Right lobe of liver (tissue), 6 donors: ENCODE data around the gene SMIM28. TPM values are rescaled to one million over a fixed set of nuclear protein-coding genes. Genes with fewer than 3 reads are reported as not detected.

Experiments used
- ATAC-seq, 4 donors: fragments of 200-7000 bp; cut with Tn5 transposase; one replicate each; pipeline ENCODE4 v1.9.1; 2020; ENCODE audit warnings: mild to moderate bottlenecking in 4 of 4, moderate library complexity in 4 of 4
- DNase-seq, 3 donors: peaks; one replicate each; pipeline ENCODE4 v3.0.0-alpha.2; 2020
- H3K27ac ChIP-seq, 3 donors: fragments of 200-600 bp; one replicate each; pipeline ENCODE4 v1.8.0; 2022
- H3K27me3 ChIP-seq, 2 donors: fragments of 200-600 bp; one replicate each; pipeline ENCODE4 v1.8.0; 2022
- H3K36me3 ChIP-seq, 4 donors: fragments of 200-600 bp; sonication (generic) in 1 of 4; one replicate each; pipeline versions ENCODE4 v1.5.1 to v1.8.0; 2017 to 2022; ENCODE audit warnings: control low read depth in 1 of 4
- H3K4me1 ChIP-seq, 4 donors: fragments of 200-600 bp; sonication (generic) in 1 of 4; one replicate each; pipeline versions ENCODE4 v1.5.1 to v1.8.0; 2017 to 2022; ENCODE audit warnings: control low read depth in 1 of 4
- H3K4me3 ChIP-seq, 3 donors: fragments of 200-600 bp; one replicate each; pipeline ENCODE4 v1.8.0; 2022
- H3K9me3 ChIP-seq, 4 donors: fragments of 200-600 bp; sonication (generic) in 1 of 4; one replicate each; pipeline versions ENCODE4 v1.5.1 to v1.8.0; 2017 to 2022; ENCODE audit warnings: control low read depth in 1 of 4
- CTCF ChIP-seq, 4 donors: fragments of 200-600 bp in 3 of 4; fragments of 450-650 bp in 1 of 4; IDR thresholded peaks; one replicate each; pipeline versions ENCODE4 v1.5.1 to v1.8.0; 2016 to 2022; ENCODE audit warnings: antibody characterized with exemption in 4 of 4, mild to moderate bottlenecking in 2 of 4
- POLR2A ChIP-seq: fragments of 450-650 bp; IDR thresholded peaks from one replicate; pipeline ENCODE4 v1.6.1; 2017; ENCODE audit warnings: antibody characterized with exemption, mild to moderate bottlenecking
- WGBS: methylation state at CpG from one replicate; pipeline ENCODE4 v1.1.6; 2018; ENCODE audit warnings: low coverage, low lambda C conversion rate; ENCODE audit not compliant: insufficient coverage; ENCODE audit errors: missing lambda C conversion rate; 5-methylcytosine and 5-hydroxymethylcytosine counted together
- intact Hi-C, 2 donors: fragments of 100-400 bp; cut with DNase I; formaldehyde crosslinking; loops; one replicate each; pipeline versions ENCODE4 v1.11.2 to v1.14.1; 2022
- total RNA-seq, 6 experiments: library from RNA; depleted of rRNA in 2 of 6; stranded (reverse); fragments of >200 nt in 2 of 6; fragmentation: NEBNext Ultra II Directional in 3 of 6; extraction: Animal tissue kit (Norgen Biotek cat#: 25700) in 3 of 6; gene quantifications; one replicate each; pipeline versions ENCODE4 v1.1.0 to v1.2.4, GENCODE V29; 2016 to 2023
- donor health status: DM: no; HTN: yes; CAD: no.
- donor health status: DM: no; HTN: no; CAD: no.
- donor health status: DM: no; HTN: no; CAD: no.
- donor health status: DM: no; HTN: yes; CAD: no.
- donor health status: DM: no; HTN: yes; CAD: no.

Gene SMIM28
- total RNA-seq, 6 experiments from 2014 or later = not detected

- Histone ChIP-seq H3K4me1 (peaks cover 0 to 14% (median 4%) of the 10 kb centered on the region in 4 donors), H3K9me3 (no peaks in the 10 kb centered on the region), H3K36me3 (no peaks in the 10 kb centered on the region), H3K27ac (peak overlapping the region in 1 of 3 donors; percentile 45), H3K27me3 (no peaks in the 10 kb centered on the region), H3K4me3 (no peak overlapping the region)
- no peak for TF ChIP-seq CTCF (IDR thresholded peaks at IDR 0.05)
- no peak for TF ChIP-seq POLR2A
- WGBS = 69% methylated on average over 3 of the region's 3 CpGs
- peak in 1 of 4 donors; percentile 46 for ATAC-seq
- intact Hi-C loops = no loop called here
- DNase-seq = no peak
Measured at GRCh38 chr6:138386897-138387296, 9.2 kb downstream of the SMIM28 start.

- intact Hi-C loops = no loop called here
- TF ChIP-seq CTCF (IDR thresholded peaks at IDR 0.05) = no peak
- TF ChIP-seq POLR2A = no peak
- H3K27ac ChIP-seq = peak overlapping the region in 2 of 3 donors; percentile 7 to 45
- H3K4me3 ChIP-seq = no peak overlapping the region
- no peaks in the 10 kb centered on the region for H3K9me3 ChIP-seq
- peaks cover 0 to 14% (median 4%) of the 10 kb centered on the region in 4 donors for H3K4me1 ChIP-seq
- ATAC-seq (peak; percentile 91 to 95 (median 94)), DNase-seq (no peak)
- WGBS = 35% methylated on average over 6 of the region's 8 CpGs
- H3K36me3 ChIP-seq = no peaks in the 10 kb centered on the region
- no peaks in the 10 kb centered on the region for H3K27me3 ChIP-seq
Measured at GRCh38 chr6:138387577-138388368, 10.1 kb downstream of the SMIM28 start.

GRCh38 chr6:138389551-138389950 is 11.8 kb downstream of the SMIM28 start:
- H3K27ac ChIP-seq = no peak overlapping the region
- H3K4me3 ChIP-seq = no peak overlapping the region
- no peaks in the 10 kb centered on the region for H3K9me3 ChIP-seq
- no peaks in the 10 kb centered on the region for H3K36me3 ChIP-seq
- 90% methylated on average over 3 of the region's 5 CpGs for WGBS
- DNase-seq (no peak), ATAC-seq (no peak)
- intact Hi-C loops = no loop called here
- H3K4me1 ChIP-seq = peaks cover 0 to 14% (median 4%) of the 10 kb centered on the region in 4 donors
- TF ChIP-seq CTCF (IDR thresholded peaks at IDR 0.05) = no peak
- no peak for TF ChIP-seq POLR2A
- H3K27me3 ChIP-seq = no peaks in the 10 kb centered on the region

- no peak for ATAC-seq
- TF ChIP-seq POLR2A = no peak
- TF ChIP-seq CTCF (IDR thresholded peaks at IDR 0.05) = no peak
- 54% methylated on average over 5 of the region's 5 CpGs for WGBS
- Histone ChIP-seq H3K36me3 (no peaks in the 10 kb centered on the region), H3K27ac (no peak overlapping the region), H3K9me3 (no peaks in the 10 kb centered on the region), H3K4me3 (no peak overlapping the region), H3K27me3 (no peaks in the 10 kb centered on the region), H3K4me1 (no peaks in the 10 kb centered on the region)
- intact Hi-C loops = no loop called here
- DNase-seq = no peak
Measured at GRCh38 chr6:138393871-138394783, 16.4 kb downstream of the SMIM28 start.
